GM18868 (cell line): ENCODE measurements around the gene HHATL.

Experiments used
- ATAC-seq: cut with Tn5 transposase; IDR thresholded peaks from one replicate; pipeline ENCODE4 v1.9.1; 2021; ENCODE audit warnings: mild to moderate bottlenecking, moderate library complexity; ENCODE audit not compliant: unreplicated experiment

HHATL gene

GRCh38 chr3:42685891-42686820 lies 16.4 kb downstream of the HHATL start:
- ATAC-seq, result no peak

GRCh38 chr3:42685363-42685881 lies 17.2 kb downstream of the HHATL start, which contains the start of gene KLHL40:
KLHL40 (plus strand) TSS chr3:42685537; CDS start chr3:42685619, 82 bp downstream.
- no peak for ATAC-seq

GRCh38 chr3:42684632-42685362 lies 17.8 kb downstream of the HHATL start:
- no peak for ATAC-seq

DNA sequence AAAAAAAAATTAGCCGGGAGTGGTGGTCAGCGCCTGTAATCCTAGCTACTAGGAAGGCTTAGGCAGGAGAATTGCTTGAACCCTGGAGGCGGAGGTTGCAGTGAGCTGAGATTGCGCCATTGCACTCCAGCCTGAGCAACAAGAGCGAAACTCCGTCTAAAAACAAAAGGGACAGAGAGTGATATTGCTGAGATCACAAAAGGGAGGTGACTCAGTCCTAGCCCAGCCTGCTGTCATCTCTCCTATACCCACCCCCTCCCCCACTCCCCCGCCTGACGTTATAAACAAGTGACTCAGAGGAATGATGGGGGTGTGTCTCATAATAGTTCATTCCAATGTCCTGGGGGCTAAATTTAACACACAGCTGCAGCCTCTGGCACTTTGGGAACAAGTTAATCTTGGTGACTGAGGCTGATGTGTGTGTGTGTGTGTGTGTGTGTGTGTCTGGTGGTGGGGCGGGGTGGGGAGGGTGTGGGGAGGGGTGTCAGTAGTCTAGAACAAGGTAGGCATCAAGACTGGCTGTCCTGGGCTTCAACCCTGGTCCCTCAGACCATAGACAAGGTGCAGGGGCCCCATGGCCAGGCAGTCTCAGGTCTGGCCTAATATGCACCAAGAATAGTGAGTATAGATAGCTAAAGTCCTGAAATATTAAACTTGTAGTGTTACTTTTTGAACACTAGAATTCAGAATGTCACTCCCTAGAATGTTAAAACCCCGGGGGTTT lies 18.6 kb downstream of the HHATL start:
- no peak for ATAC-seq

- no peak for ATAC-seq
Measured at GRCh38 chr3:42682301-42683070, 20.1 kb downstream of the HHATL start.

DNA sequence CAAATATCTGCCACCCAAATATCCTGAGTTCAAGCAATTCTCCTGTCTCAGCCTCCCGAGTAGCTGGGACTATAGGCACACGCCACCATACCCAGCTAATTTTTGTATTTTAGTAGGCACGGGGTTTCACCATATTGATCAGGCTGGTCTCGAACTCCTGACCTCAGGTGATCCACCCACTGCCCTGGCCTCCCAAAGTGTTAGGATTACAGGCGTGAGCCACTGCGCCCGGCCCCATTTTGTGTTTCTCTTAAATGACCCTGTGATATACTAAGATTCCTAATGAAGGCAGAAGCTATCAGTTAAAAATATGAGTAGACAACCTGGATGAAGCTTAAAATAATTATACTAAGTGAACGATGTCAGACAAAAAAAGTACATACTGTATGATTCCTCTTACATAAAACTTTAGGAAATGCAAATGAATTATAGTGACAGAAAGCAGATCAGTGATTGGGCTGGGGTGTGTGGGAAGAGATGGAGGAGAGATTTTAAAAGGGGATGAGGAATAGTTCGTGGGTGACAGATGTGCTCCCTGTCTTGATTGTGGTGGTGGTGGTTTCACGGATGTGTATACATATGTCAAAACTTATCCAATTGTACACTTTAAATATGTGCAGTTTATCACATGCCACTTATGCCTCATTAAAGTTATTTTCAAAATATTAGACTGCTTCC lies 21.1 kb downstream of the HHATL start:
- ATAC-seq, result no peak

DNA sequence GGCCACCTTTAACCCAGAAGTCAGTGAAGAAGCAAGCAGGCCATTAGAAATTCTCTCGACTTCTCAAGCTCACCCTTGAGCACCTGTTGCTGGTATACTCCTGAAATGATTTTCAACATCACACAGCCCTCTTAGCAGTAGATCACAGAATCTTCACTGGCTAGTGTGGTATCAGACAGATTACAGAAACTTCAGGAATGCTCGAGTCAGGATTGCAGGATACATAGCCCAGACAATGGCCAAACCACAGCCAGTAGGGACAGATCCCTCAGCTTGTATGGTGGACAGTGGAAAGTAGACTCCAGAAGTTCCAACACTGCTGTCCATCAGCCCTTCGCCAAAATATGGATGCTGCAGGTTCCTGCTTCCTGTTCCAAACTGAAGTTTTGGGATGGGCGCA lies 21.8 kb downstream of the HHATL start:
- ATAC-seq, result no peak

DNA sequence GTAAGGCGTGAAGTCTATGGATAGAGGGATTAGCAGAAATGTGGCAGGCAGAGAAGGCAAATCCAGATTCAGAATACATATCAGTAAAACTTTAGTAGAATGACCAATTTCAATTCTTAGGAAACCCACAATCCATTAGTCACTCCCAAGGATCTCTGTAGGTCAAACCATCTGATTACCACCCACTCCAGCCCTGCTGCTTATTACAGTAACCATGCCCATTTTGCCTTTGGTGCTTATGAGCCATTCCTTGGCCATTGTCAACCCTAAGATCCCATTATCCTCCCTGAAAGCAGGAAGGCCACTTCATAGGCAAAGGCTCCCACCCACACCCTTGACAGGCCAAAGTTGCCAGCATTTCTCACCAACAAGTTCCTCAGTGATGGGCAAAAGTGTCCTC lies 22.3 kb downstream of the HHATL start:
- no peak for ATAC-seq

- ATAC-seq, result no peak
Measured at GRCh38 chr3:42678447-42678846, 24.2 kb downstream of the HHATL start.

- no peak for ATAC-seq
Measured at GRCh38 chr3:42675909-42676308, 26.7 kb downstream of the HHATL start.

GRCh38 chr3:42674146-42674545 lies 28.5 kb downstream of the HHATL start:
- no peak for ATAC-seq

- ATAC-seq, result no peak
Measured at GRCh38 chr3:42673082-42673481, 29.5 kb downstream of the HHATL start.

GRCh38 chr3:42672515-42672914 lies 30.1 kb downstream of the HHATL start:
- ATAC-seq, result no peak

GRCh38 chr3:42670670-42671069 lies 31.9 kb downstream of the HHATL start:
- ATAC-seq, result no peak

- no peak for ATAC-seq
Measured at GRCh38 chr3:42670051-42670576, 32.5 kb downstream of the HHATL start.

- ATAC-seq, result no peak
Measured at GRCh38 chr3:42668793-42669217, 33.8 kb downstream of the HHATL start.

DNA sequence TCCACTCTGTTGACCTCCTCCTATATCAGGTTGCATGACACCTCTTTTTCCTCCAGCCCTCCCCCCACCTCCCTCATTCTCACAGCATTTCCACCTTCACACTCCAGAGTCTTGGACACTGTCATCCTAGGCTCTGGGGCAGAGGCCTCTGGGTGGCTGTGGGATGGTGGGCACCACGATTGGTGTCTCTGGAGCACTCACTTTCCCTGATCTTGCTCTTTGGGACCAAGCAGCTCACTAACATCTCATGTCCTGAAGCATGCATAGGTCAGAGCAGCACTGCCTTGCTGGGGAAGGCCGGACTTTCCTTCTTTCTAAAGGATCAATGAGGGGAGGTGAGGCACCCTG lies 34.2 kb downstream of the HHATL start:
- ATAC-seq, result no peak

GRCh38 chr3:42667523-42668412 lies 34.8 kb downstream of the HHATL start:
- no peak for ATAC-seq

DNA sequence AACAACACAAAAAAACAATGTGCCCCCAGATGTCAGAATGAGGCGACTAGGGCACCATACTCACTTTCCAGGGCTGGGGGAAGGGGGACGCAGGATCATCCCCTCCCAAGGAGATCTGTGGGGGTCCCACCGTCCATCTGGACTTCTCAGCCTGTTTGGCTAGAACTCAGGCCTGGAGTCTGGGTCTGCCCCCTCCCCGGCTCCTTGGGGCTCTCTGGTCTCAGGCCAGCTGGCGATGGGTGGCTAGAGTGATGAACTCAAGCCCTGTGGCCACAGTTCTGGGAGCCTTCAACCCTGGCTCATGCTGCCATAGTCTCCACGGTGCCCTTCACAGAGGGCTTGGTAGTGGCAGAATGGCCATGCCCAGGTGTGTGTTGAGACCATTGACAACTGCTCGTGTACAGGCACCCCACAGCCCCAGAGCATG lies 35.5 kb downstream of the HHATL start:
- no peak for ATAC-seq
